GM18870 (cell line): Measurements from ENCODE around the gene FCAMR.

ENCODE experiments used
- ATAC-seq: cut with Tn5 transposase; IDR thresholded peaks from one replicate; pipeline ENCODE4 v1.9.1; 2021; ENCODE audit warnings: moderate library complexity; ENCODE audit not compliant: unreplicated experiment

The FCAMR gene

GRCh38 chr1:206958144-206958543 lies 12.1 kb downstream of the FCAMR start:
- ATAC-seq, result no peak

- no peak for ATAC-seq
These were observed 12.6 kb downstream of the FCAMR start for GRCh38 chr1:206957639-206958038.

GRCh38 chr1:206955476-206956451 lies 14.5 kb downstream of the FCAMR start:
- ATAC-seq, result peak; percentile 69

GRCh38 chr1:206954459-206955342 lies 15.6 kb downstream of the FCAMR start:
- ATAC-seq, result no peak

- no peak for ATAC-seq
These were observed 16.6 kb downstream of the FCAMR start for GRCh38 chr1:206953626-206954025.

- no peak for ATAC-seq
These were observed 17.1 kb downstream of the FCAMR start for GRCh38 chr1:206953126-206953525.

- no peak for ATAC-seq
These were observed 18.1 kb downstream of the FCAMR start for GRCh38 chr1:206952171-206952570.

GRCh38 chr1:206951318-206952100 lies 18.8 kb downstream of the FCAMR start:
- ATAC-seq, result no peak

- no peak for ATAC-seq
These were observed 20.6 kb downstream of the FCAMR start for GRCh38 chr1:206949641-206950040.

GRCh38 chr1:206949208-206949607 lies 21.1 kb downstream of the FCAMR start:
- ATAC-seq, result no peak

- no peak for ATAC-seq
These were observed 23.0 kb downstream of the FCAMR start for GRCh38 chr1:206947255-206947654.

GRCh38 chr1:206946261-206946660 lies 24.0 kb downstream of the FCAMR start, which contains the start of gene PIGR:
Gene PIGR, minus strand, starts transcription at chr1:206946466. Its CDS starts 5,935 bp downstream, at chr1:206940531.
- no peak for ATAC-seq

GRCh38 chr1:206945779-206946178 lies 24.5 kb downstream of the FCAMR start:
- no peak for ATAC-seq

- ATAC-seq, result no peak
These were observed 25.6 kb downstream of the FCAMR start for GRCh38 chr1:206944703-206945102.

- ATAC-seq, result no peak
These were observed 28.4 kb downstream of the FCAMR start for GRCh38 chr1:206941766-206942418.

GRCh38 chr1:206940588-206940936 lies 29.7 kb downstream of the FCAMR start:
- no peak for ATAC-seq

- ATAC-seq, result no peak
These were observed 30.2 kb downstream of the FCAMR start for GRCh38 chr1:206939841-206940587.

GRCh38 chr1:206939131-206939530 lies 31.1 kb downstream of the FCAMR start:
- ATAC-seq, result no peak

GRCh38 chr1:206937425-206937824 lies 32.8 kb downstream of the FCAMR start:
- no peak for ATAC-seq
